IMR-90 (cell line): ENCODE measurements around the gene HIVEP3. TPM values are rescaled to one million over a fixed set of nuclear protein-coding genes. Genes with fewer than 3 reads are reported as not detected.

Experiments
- ATAC-seq: fragments of 200-7000 bp; cut with Tn5 transposase; 2 replicates; pipeline ENCODE4 v1.9.1; 2020; ENCODE audit warnings: low read depth, mild to moderate bottlenecking, moderate library complexity
- BruUV-seq: library from RNA; stranded (reverse); fragments of 400-500 nt; replicated peaks from 2 replicates; lab custom pipeline; 2021; lab: Mats Ljungman, UMichigan
- CTCF ChIA-PET: fragments of 300-600 bp; formaldehyde crosslinking; extraction: SDS; loops from one replicate; lab custom pipeline; 2021; ENCODE audit warnings: antibody characterized with exemption; lab: Yijun Ruan, JAX
- POLR2A ChIA-PET: fragments of 300-600 bp; sonication (Branson Sonifier 250); formaldehyde crosslinking; loops from one replicate; lab custom pipeline; 2022; ENCODE audit warnings: antibody characterized with exemption; ENCODE audit not compliant: unreplicated experiment; lab: Charles Lee
- DNase-seq: peaks from one replicate; pipeline ENCODE4 v3.0.0; 2013
- H2AFZ ChIP-seq: replicated peaks from 2 replicates; pipeline ENCODE3; 2013; ENCODE audit warnings: low read length, mild to moderate bottlenecking; ENCODE audit not compliant: poor library complexity
- H2AK5ac ChIP-seq: 2 replicates; pipeline ENCODE4 v1.6.1; 2013; ENCODE audit warnings: low read depth, low read length, inconsistent platforms
- H2AK9ac ChIP-seq: replicated peaks from 2 replicates; pipeline ENCODE3; 2013; ENCODE audit warnings: mild to moderate bottlenecking, low read depth, low read length, moderate library complexity; ENCODE audit not compliant: poor library complexity
- H2BK120ac ChIP-seq: 2 replicates; pipeline ENCODE4 v1.6.1; 2013; ENCODE audit warnings: low read depth, low read length, inconsistent platforms
- H2BK15ac ChIP-seq: 3 replicates; pipeline ENCODE4 v1.6.1; 2013; ENCODE audit warnings: low read depth, low read length, inconsistent platforms
- H2BK20ac ChIP-seq: 2 replicates; pipeline ENCODE4 v1.6.1; 2013; ENCODE audit warnings: low read depth, mild to moderate bottlenecking, inconsistent platforms, low read length, moderate library complexity
- H2BK5ac ChIP-seq: 2 replicates; pipeline ENCODE4 v1.6.1; 2013; ENCODE audit warnings: mild to moderate bottlenecking, low read depth, low read length, inconsistent platforms; ENCODE audit not compliant: poor library complexity, severe bottlenecking
- H3K14ac ChIP-seq: replicated peaks from 2 replicates; pipeline ENCODE4 v1.6.1; 2013; ENCODE audit warnings: low read depth, low read length, inconsistent platforms
- H3K18ac ChIP-seq: 2 replicates; pipeline ENCODE4 v1.6.1; 2013; ENCODE audit warnings: low read depth, low read length, control low read depth
- H3K23ac ChIP-seq: 2 replicates; pipeline ENCODE4 v1.6.1; 2013; ENCODE audit warnings: low read depth, low read length, inconsistent platforms
- H3K27ac ChIP-seq: 2 replicates; pipeline ENCODE4 v1.5.1; 2013; ENCODE audit warnings: mild to moderate bottlenecking, control low read depth, low read length; ENCODE audit not compliant: insufficient read depth
- H3K27me3 ChIP-seq: 2 replicates; pipeline ENCODE4 v1.6.1; 2013; ENCODE audit warnings: low read length; ENCODE audit not compliant: control insufficient read depth, insufficient read depth
- H3K36me3 ChIP-seq: 2 replicates; pipeline ENCODE4 v1.6.1; 2013; ENCODE audit warnings: low read length, mixed read lengths; ENCODE audit not compliant: control insufficient read depth, insufficient read depth
- H3K4ac ChIP-seq: 2 replicates; pipeline ENCODE4 v1.6.1; 2013; ENCODE audit warnings: low read depth, low read length, inconsistent platforms
- H3K4me1 ChIP-seq: 2 replicates; pipeline ENCODE4 v1.6.1; 2013; ENCODE audit warnings: low read length, mixed read lengths; ENCODE audit not compliant: control insufficient read depth, insufficient read depth
- H3K4me2 ChIP-seq: 2 replicates; pipeline ENCODE4 v1.6.1; 2013; ENCODE audit warnings: low read depth, mild to moderate bottlenecking, control low read depth, low read length, moderate library complexity
- H3K4me3 ChIP-seq: 2 replicates; pipeline ENCODE4 v1.5.1; 2013; ENCODE audit warnings: low read depth, mild to moderate bottlenecking, control low read depth, low read length, moderate library complexity; ENCODE audit not compliant: insufficient read depth
- H3K56ac ChIP-seq: 2 replicates; pipeline ENCODE4 v1.6.1; 2013; ENCODE audit warnings: low read length, inconsistent platforms; ENCODE audit not compliant: insufficient read depth; ENCODE audit errors: extremely low read depth
- H3K79me1 ChIP-seq, 2 experiments: 2 replicates each; pipeline ENCODE4 v1.6.1; 2013; ENCODE audit warnings: low read length in 2 of 2, inconsistent platforms in 1 of 2, low read depth in 1 of 2
- H3K9ac ChIP-seq: 2 replicates; pipeline ENCODE4 v1.6.1; 2013; ENCODE audit warnings: low read depth, low read length, control low read depth
- H3K9me1 ChIP-seq: 2 replicates; pipeline ENCODE4 v1.6.1; 2013; ENCODE audit warnings: low read length, inconsistent platforms; ENCODE audit not compliant: insufficient read depth
- H3K9me3 ChIP-seq: 2 replicates; pipeline ENCODE4 v1.6.1; 2013; ENCODE audit warnings: low read length; ENCODE audit not compliant: control insufficient read depth, insufficient read depth
- H4K20me1 ChIP-seq: 2 replicates; pipeline ENCODE4 v1.6.1; 2013; ENCODE audit warnings: low read length, inconsistent platforms; ENCODE audit not compliant: insufficient read depth
- H4K5ac ChIP-seq: 2 replicates; pipeline ENCODE4 v1.6.1; 2013; ENCODE audit warnings: mild to moderate bottlenecking, low read depth, low read length, control low read depth
- H4K8ac ChIP-seq, 2 experiments: 2 replicates each; pipeline ENCODE4 v1.6.1; 2013; ENCODE audit warnings: low read depth in 2 of 2, low read length in 2 of 2, control low read depth in 1 of 2, inconsistent platforms in 1 of 2
- H4K91ac ChIP-seq: 2 replicates; pipeline ENCODE4 v1.6.1; 2013; ENCODE audit warnings: low read depth, low read length, inconsistent platforms; ENCODE audit not compliant: insufficient read depth
- BHLHE40 ChIP-seq: fragments of 150-350 bp; IDR thresholded peaks from 2 replicates; pipeline ENCODE4 v1.6.1; 2016; ENCODE audit warnings: mild to moderate bottlenecking, low read depth, low read length
- CHD1 ChIP-seq: IDR thresholded peaks from 2 replicates; pipeline ENCODE4 v1.6.1; 2012; ENCODE audit warnings: low read depth, low read length, improper control_type of control experiment
- WGBS, 2 experiments: methylation state at CpG; one replicate each; pipeline versions ENCODE4 v1.1.5 to v1.1.7; 2013; ENCODE audit warnings: missing lambda C conversion rate in 2 of 2; ENCODE audit not compliant: insufficient read length in 1 of 2; ENCODE audit errors: extremely low coverage in 2 of 2; 5-methylcytosine and 5-hydroxymethylcytosine counted together
- dilution Hi-C: fragments of 300-500 bp; cut with HindIII; formaldehyde crosslinking; loops from one replicate; pipeline ENCODE4 v1.14.3; 2018; ENCODE audit warnings: low sequenced_read_pairs; ENCODE audit not compliant: unreplicated experiment
- in situ Hi-C: fragments of 300-500 bp; cut with MboI; formaldehyde crosslinking; loops from 3 replicates; pipeline ENCODE4 v1.14.3; 2019; ENCODE audit warnings: low sequenced_read_pairs, inconsistent platforms, mixed read lengths
- intact Hi-C: fragments of 100-400 bp; cut with micrococcal nuclease; formaldehyde crosslinking; loops from 2 replicates; pipeline ENCODE4 v1.10.0; 2022
- polyA plus RNA-seq, 3 experiments: library from polyadenylated mRNA; depleted of rRNA; stranded (reverse); fragments of >200 nt; gene quantifications; 2 replicates each; pipeline ENCODE4 v1.2.3, GENCODE V29; 2012; ENCODE audit warnings: low replicate concordance in 1 of 3
- total RNA-seq: library from RNA; depleted of rRNA; stranded (reverse); fragments of >200 nt; gene quantifications from 2 replicates; pipeline ENCODE4 v1.2.3, GENCODE V29; 2012

Gene HIVEP3
- total and polyA plus RNA-seq, 2 of the 4 experiments (the other 2 are of a cell fraction) = 1.4 to 4.0 TPM

DNA sequence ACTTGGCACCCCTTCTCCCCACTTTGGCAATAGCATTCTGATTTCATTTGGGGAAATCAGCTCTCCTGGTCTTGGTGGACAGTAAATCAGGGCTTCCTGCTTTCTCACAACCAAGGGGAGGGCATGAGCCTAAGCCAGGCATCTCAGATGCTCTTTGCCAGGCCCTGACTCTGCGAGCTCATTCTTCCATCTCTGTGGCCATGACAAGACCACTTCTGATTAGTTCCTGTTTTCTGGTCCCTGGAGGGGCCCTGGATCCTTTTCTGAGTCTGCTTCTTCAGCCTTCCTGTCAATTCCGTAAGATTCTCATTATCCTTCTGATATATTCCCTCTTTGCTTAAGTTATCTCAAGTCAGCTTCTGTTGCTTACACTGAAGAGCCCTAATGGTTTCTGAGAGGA lies 210.4 kb downstream of the HIVEP3 start:
- Histone ChIP-seq H3K14ac (no peak overlapping the region), H4K91ac (no peak overlapping the region), H2BK15ac (no peak overlapping the region), H4K5ac (no peak overlapping the region), H2AK9ac (no peak overlapping the region), H3K36me3 (no peaks in the 10 kb centered on the region), H4K20me1 (no peaks in the 10 kb centered on the region), H3K9me1 (peaks cover 11% of the 10 kb centered on the region), H3K23ac (no peak overlapping the region), H3K18ac (no peak overlapping the region), H2BK120ac (no peak overlapping the region), H2BK5ac (no peak overlapping the region), H3K4me3 (no peak overlapping the region), H3K4me1 (peaks cover 5% of the 10 kb centered on the region; the same call in 1 of the 2 replicates), H3K9me3 (no peaks in the 10 kb centered on the region; the same call in 1 of the 2 replicates), H2AFZ (no peak overlapping the region), H3K27me3 (peaks cover 5% of the 10 kb centered on the region), H3K9ac (no peak overlapping the region), H3K56ac (no peak overlapping the region), H3K27ac (no peak overlapping the region), H3K4me2 (no peak overlapping the region), H3K79me1 (no peaks in the 10 kb centered on the region), H4K8ac (no peak overlapping the region), H3K4ac (no peak overlapping the region), H2AK5ac (no peak overlapping the region), H2BK20ac (no peak overlapping the region)
- no peak for DNase-seq
- ATAC-seq = no peak
- TF ChIP-seq CHD1 = no peak
- no peak for TF ChIP-seq BHLHE40
- WGBS, 2 experiments = 100% methylated on average over 1 of the region's 2 CpGs; no CpG with 5 or more reads in 1 of the 2 experiments
- in situ Hi-C loops (no loop called here), intact Hi-C loops (no loop called here), dilution Hi-C loops (no loop called here)
- CTCF ChIA-PET = interaction anchor here (1.0 kb wide), 1 partner anchor 17 kb away, joined by 3 read pairs; no protein-coding TSS in a partner anchor
- POLR2A ChIA-PET = interaction anchor here (0.6 kb wide), 1 partner anchor 586 kb away, joined by 3 read pairs; no protein-coding TSS in a partner anchor
- no TSS peak for BruUV-seq
